HEK293 (cell line): ENCODE data around the gene GRHL3.
A peak's percentile ranks its signal among the peaks of the same experiment; 100 is the strongest.

Experiments
- BCL11A ChIP-seq: fragments of 450-650 bp; formaldehyde crosslinking; IDR thresholded peaks from 2 replicates; pipeline ENCODE4 v1.5.1; 2016; ENCODE audit warnings: low read depth, missing biosample characterization, missing genetic modification characterization
- EGR2 ChIP-seq: fragments of 450-650 bp; formaldehyde crosslinking; IDR thresholded peaks from 2 replicates; pipeline ENCODE4 v1.5.1; 2016; ENCODE audit warnings: low read depth, missing biosample characterization, missing genetic modification characterization
- GLIS1 ChIP-seq: fragments of 450-650 bp; formaldehyde crosslinking; IDR thresholded peaks from 2 replicates; pipeline ENCODE4 v1.5.1; 2016; ENCODE audit warnings: missing biosample characterization, missing genetic modification characterization
- MZF1 ChIP-seq: fragments of 450-650 bp; formaldehyde crosslinking; IDR thresholded peaks from 2 replicates; pipeline ENCODE4 v1.5.1; 2017; ENCODE audit warnings: missing biosample characterization, missing genetic modification characterization, borderline replicate concordance
- PATZ1 ChIP-seq: fragments of 450-650 bp; formaldehyde crosslinking; IDR thresholded peaks from 2 replicates; pipeline ENCODE4 v1.5.1; 2016; ENCODE audit warnings: missing biosample characterization, missing genetic modification characterization
- YY1 ChIP-seq: fragments of 450-650 bp; formaldehyde crosslinking; IDR thresholded peaks from 2 replicates; pipeline ENCODE4 v1.5.1; 2018; ENCODE audit warnings: missing biosample characterization, missing genetic modification characterization
- ZNF121 ChIP-seq: fragments of 450-650 bp; formaldehyde crosslinking; IDR thresholded peaks from 2 replicates; pipeline ENCODE4 v1.5.1; 2016; ENCODE audit warnings: missing biosample characterization, missing genetic modification characterization
- ZNF138 ChIP-seq: fragments of 450-650 bp; formaldehyde crosslinking; IDR thresholded peaks from 2 replicates; pipeline ENCODE4 v1.5.1; 2016; ENCODE audit warnings: missing biosample characterization, missing genetic modification characterization, borderline replicate concordance
- ZNF341 ChIP-seq: fragments of 450-650 bp; formaldehyde crosslinking; IDR thresholded peaks from 2 replicates; pipeline ENCODE4; 2016; ENCODE audit warnings: low read depth, missing biosample characterization, missing genetic modification characterization
- ZNF558 ChIP-seq: fragments of 450-650 bp; formaldehyde crosslinking; IDR thresholded peaks from 2 replicates; pipeline ENCODE4 v1.5.1; 2016; ENCODE audit warnings: missing biosample characterization, missing genetic modification characterization
- ZNF768 ChIP-seq: fragments of 450-650 bp; formaldehyde crosslinking; IDR thresholded peaks from 2 replicates; pipeline ENCODE4 v1.5.1; 2018; ENCODE audit warnings: missing biosample characterization, mild to moderate bottlenecking, missing genetic modification characterization
- TF ChIP-seq, protein P1 (sequence below): fragments of 450-650 bp; formaldehyde crosslinking; IDR thresholded peaks from 2 replicates; pipeline ENCODE4 v1.5.1; 2016; ENCODE audit warnings: missing biosample characterization, missing genetic modification characterization

DNA sequence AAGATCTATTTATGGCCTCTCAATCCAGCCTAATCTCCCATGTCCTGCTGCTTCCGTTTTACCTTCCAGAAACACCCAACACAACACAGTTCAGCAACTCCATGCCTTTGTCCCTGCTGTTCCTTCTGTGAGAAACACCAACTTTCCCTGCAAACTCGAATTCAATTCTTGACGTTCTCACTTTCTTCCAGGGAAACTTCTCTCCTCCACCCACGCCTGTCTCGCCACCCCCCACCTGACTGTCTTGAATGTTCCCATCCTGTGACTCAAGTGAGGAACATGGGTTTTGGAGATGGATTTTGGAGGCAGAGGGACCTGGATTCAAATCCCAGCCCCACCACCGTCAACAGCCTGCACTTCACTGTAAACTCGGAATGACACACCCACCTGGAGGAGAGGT lies 44.8 kb downstream of the GRHL3 start:
- TF ChIP-seq ZNF138 (tag by site-specific recombination) (no peak), ZNF121 (tag by site-specific recombination) (no peak), MZF1 (tag by site-specific recombination) (no peak), YY1 (tag by site-specific recombination) (no peak), ZNF768 (tag by site-specific recombination) (no peak), ZNF558 (tag by site-specific recombination) (no peak), EGR2 (0 out of 2 replicates have a peak, but pooled peaks have one; percentile 6), GLIS1 (tag by site-specific recombination) (no peak), PATZ1 (tag by site-specific recombination) (no peak), BCL11A (tag by site-specific recombination) (no peak), ZNF341 (tag by site-specific recombination) (no peak)
- TF ChIP-seq, protein P1, sequence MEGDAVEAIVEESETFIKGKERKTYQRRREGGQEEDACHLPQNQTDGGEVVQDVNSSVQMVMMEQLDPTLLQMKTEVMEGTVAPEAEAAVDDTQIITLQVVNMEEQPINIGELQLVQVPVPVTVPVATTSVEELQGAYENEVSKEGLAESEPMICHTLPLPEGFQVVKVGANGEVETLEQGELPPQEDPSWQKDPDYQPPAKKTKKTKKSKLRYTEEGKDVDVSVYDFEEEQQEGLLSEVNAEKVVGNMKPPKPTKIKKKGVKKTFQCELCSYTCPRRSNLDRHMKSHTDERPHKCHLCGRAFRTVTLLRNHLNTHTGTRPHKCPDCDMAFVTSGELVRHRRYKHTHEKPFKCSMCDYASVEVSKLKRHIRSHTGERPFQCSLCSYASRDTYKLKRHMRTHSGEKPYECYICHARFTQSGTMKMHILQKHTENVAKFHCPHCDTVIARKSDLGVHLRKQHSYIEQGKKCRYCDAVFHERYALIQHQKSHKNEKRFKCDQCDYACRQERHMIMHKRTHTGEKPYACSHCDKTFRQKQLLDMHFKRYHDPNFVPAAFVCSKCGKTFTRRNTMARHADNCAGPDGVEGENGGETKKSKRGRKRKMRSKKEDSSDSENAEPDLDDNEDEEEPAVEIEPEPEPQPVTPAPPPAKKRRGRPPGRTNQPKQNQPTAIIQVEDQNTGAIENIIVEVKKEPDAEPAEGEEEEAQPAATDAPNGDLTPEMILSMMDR (tag by site-specific recombination), result no peak
